22Rv1 (cell line): ENCODE results near the gene ATF6.

Experiments
- H3K27ac ChIP-seq: fragments of 450-650 bp; 2 replicates; pipeline ENCODE4 v1.5.1; 2017
- CTCF ChIP-seq: fragments of 450-650 bp; IDR thresholded peaks from 2 replicates; pipeline ENCODE4 v1.5.1; 2017; ENCODE audit warnings: mild to moderate bottlenecking
- ZFX ChIP-seq: fragments of 450-650 bp; IDR thresholded peaks from 2 replicates; pipeline ENCODE4 v1.6.1; 2017; ENCODE audit warnings: antibody characterized with exemption, borderline replicate concordance

ATF6 gene

GRCh38 chr1:161988413-161988812 lies 222.3 kb downstream of the ATF6 start:
- TF ChIP-seq CTCF, result no peak
- TF ChIP-seq ZFX, result no peak

GRCh38 chr1:161989108-161989507 lies 223.0 kb downstream of the ATF6 start:
- H3K27ac ChIP-seq, result no peak overlapping the region
- TF ChIP-seq CTCF, result no peak
- TF ChIP-seq ZFX, result no peak

More at GRCh38 chr1:161988413-161988812, 222.3 kb downstream of the ATF6 start:
- no peak overlapping the region for H3K27ac ChIP-seq

GRCh38 chr1:161989786-161990185 lies 223.7 kb downstream of the ATF6 start:
- no peak overlapping the region for H3K27ac ChIP-seq
- no peak for TF ChIP-seq CTCF
- TF ChIP-seq ZFX, result no peak

- no peak overlapping the region for H3K27ac ChIP-seq
- no peak for TF ChIP-seq ZFX
- no peak for TF ChIP-seq CTCF
Measured at GRCh38 chr1:161993576-161993975, 227.5 kb downstream of the ATF6 start.

- TF ChIP-seq CTCF (no peak), ZFX (no peak)
- no peak overlapping the region for H3K27ac ChIP-seq
Measured at GRCh38 chr1:161994175-161994668, 228.1 kb downstream of the ATF6 start.

- TF ChIP-seq ZFX (no peak), CTCF (no peak)
- no peak overlapping the region for H3K27ac ChIP-seq
Measured at GRCh38 chr1:161997152-161997551, 231.0 kb downstream of the ATF6 start.

GRCh38 chr1:161998811-161999210 lies 232.7 kb downstream of the ATF6 start:
- no peak for TF ChIP-seq CTCF
- no peak for TF ChIP-seq ZFX
- no peak overlapping the region for H3K27ac ChIP-seq
